Smooth muscle cell of trachea (primary cell): Measurements from ENCODE around the gene RAI1. TPM values are rescaled to one million over a fixed set of nuclear protein-coding genes. Genes with fewer than 3 reads are reported as not detected.

ENCODE experiments used
- total RNA-seq: library from RNA; depleted of rRNA; stranded (reverse); fragments of >200 nt; gene quantifications from 2 replicates; pipeline ENCODE4 v1.2.1, GENCODE V29; 2014

RAI1 gene
- total RNA-seq = 13.7 and 15.1 TPM in 2 replicates

GRCh38 chr17:17681187-17681743, at the start of gene RAI1:
Gene RAI1, plus strand, starts transcription at chr17:17681458. Its CDS starts 111,491 bp downstream, at chr17:17792949.

DNA sequence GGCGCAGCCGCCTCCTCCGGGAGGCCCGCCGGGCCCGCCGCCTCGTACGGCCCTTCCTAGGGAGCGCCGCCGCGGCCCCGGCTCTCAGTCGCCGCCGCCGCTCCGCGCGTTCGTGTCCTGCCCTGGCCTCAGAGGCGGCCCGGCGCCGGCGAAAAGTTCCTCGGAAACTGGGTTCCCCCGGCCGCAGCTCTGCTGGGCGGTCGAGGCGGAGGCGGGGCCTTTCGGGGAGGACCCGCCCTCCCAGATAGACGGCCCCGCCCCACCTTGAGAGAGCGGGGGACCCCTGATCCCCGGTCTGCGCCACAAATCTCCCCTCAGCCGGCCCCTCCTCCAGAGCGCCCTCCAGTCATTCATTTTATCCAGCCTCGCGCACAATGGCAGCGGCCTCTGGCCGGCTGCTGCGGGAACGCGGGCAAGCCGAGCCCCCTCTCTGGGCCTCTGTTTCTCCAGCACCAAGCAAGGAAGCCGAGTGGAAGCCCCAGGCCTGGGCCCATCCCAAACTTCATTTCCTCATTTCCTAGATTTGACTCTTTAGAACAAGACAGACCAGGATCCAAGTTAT, 155.6 kb downstream of the RAI1 start, which contains the start of gene SREBF1:
Gene SREBF1 (minus strand): TSS at position 169 of the 562 bp plus-strand sequence. CDS start 169 bp downstream, outside the sequence.

Other genes starting within 250 kb of the RAI1 start
- 12.8 and 14.9 TPM in 2 replicates for gene MED9, start 204.5 kb upstream of the RAI1 start, total RNA-seq
- gene RASD1, start 185.1 kb upstream of the RAI1 start, total RNA-seq = 0.58 and 1.2 TPM in 2 replicates
- 22.8 and 24.5 TPM in 2 replicates for gene PEMT, start 89.8 kb upstream of the RAI1 start, total RNA-seq
- 150 and 241 TPM in 2 replicates for gene SREBF1, start 155.5 kb downstream of the RAI1 start, total RNA-seq